Measurements from ENCODE around the gene NEGR1.

- no peak for TF ChIP-seq CTCF (conservative IDR thresholded peaks at IDR 0.05; ENCODE audit: low read length)
- no peak for TF ChIP-seq EZH2phosphoT487 (IDR thresholded peaks at IDR 0.05; ENCODE audit: borderline replicate concordance)
Observed at GRCh38 chr1:71829346-71829745, 453.0 kb downstream of the NEGR1 start.

Data from Loucy (cell line).